ENCODE results near the gene ACBD4.

ACBD4 gene

GRCh38 chr17:45162025-45162687 is 26.7 kb downstream of the ACBD4 start:
- Histone ChIP-seq H3K9me3 (ENCODE audit: insufficient read depth, low read length) (no peaks in the 10 kb centered on the region), H3K79me2 (ENCODE audit: low read length) (peaks cover 26% of the 10 kb centered on the region), H4K20me1 (ENCODE audit: insufficient read depth, low read length) (no peaks in the 10 kb centered on the region), H3K4me2 (ENCODE audit: low read length) (peak overlapping the region; percentile 88), H3K4me3 (ENCODE audit: low read length) (peak overlapping the region; percentile 93), H3K27ac (ENCODE audit: low read length) (no peak overlapping the region), H3K36me3 (replicated peaks; ENCODE audit: low read depth, low read length) (peaks cover 18% of the 10 kb centered on the region), H2AFZ (ENCODE audit: low read depth, low read length) (peak overlapping the region; percentile 50), H3K9ac (ENCODE audit: low read length) (peak overlapping the region; percentile 56), H3K4me1 (ENCODE audit: low read length) (peaks cover 13% of the 10 kb centered on the region), H3K27me3 (ENCODE audit: low read depth, low read length) (no peaks in the 10 kb centered on the region)
- TF ChIP-seq EZH2phosphoT487 (IDR thresholded peaks at IDR 0.05; ENCODE audit: low read depth) (no peak), CTCF (IDR thresholded peaks at IDR 0.05; ENCODE audit: low read depth, low read length) (no peak)

GRCh38 chr17:45164734-45165269 is 29.3 kb downstream of the ACBD4 start:
- no peaks in the 10 kb centered on the region for H3K27me3 ChIP-seq (ENCODE audit: low read depth, low read length)
- TF ChIP-seq CTCF (IDR thresholded peaks at IDR 0.05; ENCODE audit: low read depth, low read length) = no peak
- TF ChIP-seq EZH2phosphoT487 (IDR thresholded peaks at IDR 0.05; ENCODE audit: low read depth) = no peak
- H4K20me1 ChIP-seq (ENCODE audit: insufficient read depth, low read length) = no peaks in the 10 kb centered on the region
- no peak overlapping the region for H2AFZ ChIP-seq (ENCODE audit: low read depth, low read length)
- H3K79me2 ChIP-seq (ENCODE audit: low read length) = peaks cover 15% of the 10 kb centered on the region
- H3K36me3 ChIP-seq (replicated peaks; ENCODE audit: low read depth, low read length) = peaks cover 5% of the 10 kb centered on the region
- H3K4me2 ChIP-seq (ENCODE audit: low read length) = no peak overlapping the region
- H3K4me1 ChIP-seq (ENCODE audit: low read length) = peaks cover 11% of the 10 kb centered on the region
- no peaks in the 10 kb centered on the region for H3K9me3 ChIP-seq (ENCODE audit: insufficient read depth, low read length)
- H3K27ac ChIP-seq (ENCODE audit: low read length) = no peak overlapping the region
- H3K9ac ChIP-seq (ENCODE audit: low read length) = no peak overlapping the region
- no peak overlapping the region for H3K4me3 ChIP-seq (ENCODE audit: low read length)

DNA sequence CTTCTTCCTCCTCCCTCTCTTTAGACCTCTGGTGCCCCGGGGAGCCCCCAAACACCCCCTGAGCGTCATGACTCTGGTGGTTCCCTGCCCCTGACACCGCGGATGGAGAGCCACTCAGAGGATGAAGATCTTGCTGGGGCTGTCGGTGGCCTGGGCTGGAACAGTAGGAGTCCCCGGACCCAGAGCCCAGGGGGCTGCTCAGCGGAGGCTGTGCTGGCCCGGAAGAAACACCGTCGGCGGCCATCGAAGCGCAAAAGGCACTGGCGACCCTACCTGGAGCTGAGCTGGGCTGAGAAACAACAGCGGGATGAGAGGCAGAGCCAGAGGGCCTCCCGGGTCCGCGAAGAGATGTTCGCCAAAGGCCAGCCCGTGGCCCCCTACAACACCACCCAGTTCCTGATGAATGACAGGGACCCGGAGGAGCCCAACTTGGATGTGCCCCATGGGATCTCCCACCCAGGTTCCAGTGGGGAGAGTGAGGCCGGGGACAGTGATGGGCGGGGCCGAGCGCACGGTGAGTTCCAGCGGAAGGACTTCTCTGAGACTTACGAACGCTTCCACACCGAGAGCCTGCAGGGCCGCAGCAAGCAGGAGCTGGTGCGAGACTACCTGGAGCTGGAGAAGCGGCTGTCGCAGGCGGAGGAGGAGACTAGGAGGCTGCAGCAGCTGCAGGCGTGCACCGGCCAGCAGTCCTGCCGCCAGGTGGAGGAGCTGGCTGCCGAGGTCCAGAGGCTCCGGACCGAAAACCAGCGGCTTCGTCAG is 33.7 kb downstream of the ACBD4 start:
- H3K9ac ChIP-seq (ENCODE audit: low read length) = no peak overlapping the region
- H3K36me3 ChIP-seq (replicated peaks; ENCODE audit: low read depth, low read length) = no peaks in the 10 kb centered on the region
- H3K4me3 ChIP-seq (ENCODE audit: low read length) = no peak overlapping the region
- H3K4me2 ChIP-seq (ENCODE audit: low read length) = no peak overlapping the region
- H2AFZ ChIP-seq (ENCODE audit: low read depth, low read length) = no peak overlapping the region
- no peaks in the 10 kb centered on the region for H4K20me1 ChIP-seq (ENCODE audit: insufficient read depth, low read length)
- H3K79me2 ChIP-seq (ENCODE audit: low read length) = no peaks in the 10 kb centered on the region
- H3K27ac ChIP-seq (ENCODE audit: low read length) = no peak overlapping the region
- TF ChIP-seq CTCF (IDR thresholded peaks at IDR 0.05; ENCODE audit: low read depth, low read length) = no peak
- no peak for TF ChIP-seq EZH2phosphoT487 (IDR thresholded peaks at IDR 0.05; ENCODE audit: low read depth)
- no peaks in the 10 kb centered on the region for H3K9me3 ChIP-seq (ENCODE audit: insufficient read depth, low read length)
- H3K27me3 ChIP-seq (ENCODE audit: low read depth, low read length) = no peaks in the 10 kb centered on the region
- H3K4me1 ChIP-seq (ENCODE audit: low read length) = peaks cover 12% of the 10 kb centered on the region

- Histone ChIP-seq H3K79me2 (ENCODE audit: low read length) (no peaks in the 10 kb centered on the region), H3K9ac (ENCODE audit: low read length) (no peak overlapping the region), H3K4me1 (ENCODE audit: low read length) (peaks cover 12% of the 10 kb centered on the region), H4K20me1 (ENCODE audit: insufficient read depth, low read length) (no peaks in the 10 kb centered on the region), H3K4me3 (ENCODE audit: low read length) (no peak overlapping the region), H3K4me2 (ENCODE audit: low read length) (no peak overlapping the region), H3K27ac (ENCODE audit: low read length) (no peak overlapping the region), H3K36me3 (replicated peaks; ENCODE audit: low read depth, low read length) (no peaks in the 10 kb centered on the region), H3K27me3 (ENCODE audit: low read depth, low read length) (no peaks in the 10 kb centered on the region), H3K9me3 (ENCODE audit: insufficient read depth, low read length) (no peaks in the 10 kb centered on the region), H2AFZ (ENCODE audit: low read depth, low read length) (no peak overlapping the region)
- TF ChIP-seq CTCF (IDR thresholded peaks at IDR 0.05; ENCODE audit: low read depth, low read length) (no peak), EZH2phosphoT487 (IDR thresholded peaks at IDR 0.05; ENCODE audit: low read depth) (no peak)
Observed at GRCh38 chr17:45170280-45170930, 34.9 kb downstream of the ACBD4 start.

Measured in OCI-LY3 (cell line).